ENCODE results near the gene WDR62.

WDR62 gene

DNA sequence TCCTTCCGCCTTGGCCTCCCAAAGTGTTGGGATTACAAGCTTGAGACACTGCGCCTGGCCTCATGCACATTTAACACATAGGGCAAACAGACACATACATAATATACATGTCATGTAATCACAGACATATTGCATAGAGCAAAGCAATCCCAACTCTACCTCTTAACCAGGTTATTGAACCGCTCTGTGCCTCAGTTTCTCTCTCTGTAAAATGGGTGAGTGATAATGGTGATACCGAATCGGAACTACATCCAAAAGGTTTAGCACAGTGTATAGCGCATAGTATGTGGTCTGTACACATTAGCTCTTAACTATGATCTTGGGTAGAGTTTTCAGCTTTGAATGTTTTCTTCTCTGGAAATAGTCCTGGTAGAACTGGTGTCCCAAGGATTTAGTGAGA is 89.9 kb downstream of the WDR62 start:
- DNase-seq: no peak

DNA sequence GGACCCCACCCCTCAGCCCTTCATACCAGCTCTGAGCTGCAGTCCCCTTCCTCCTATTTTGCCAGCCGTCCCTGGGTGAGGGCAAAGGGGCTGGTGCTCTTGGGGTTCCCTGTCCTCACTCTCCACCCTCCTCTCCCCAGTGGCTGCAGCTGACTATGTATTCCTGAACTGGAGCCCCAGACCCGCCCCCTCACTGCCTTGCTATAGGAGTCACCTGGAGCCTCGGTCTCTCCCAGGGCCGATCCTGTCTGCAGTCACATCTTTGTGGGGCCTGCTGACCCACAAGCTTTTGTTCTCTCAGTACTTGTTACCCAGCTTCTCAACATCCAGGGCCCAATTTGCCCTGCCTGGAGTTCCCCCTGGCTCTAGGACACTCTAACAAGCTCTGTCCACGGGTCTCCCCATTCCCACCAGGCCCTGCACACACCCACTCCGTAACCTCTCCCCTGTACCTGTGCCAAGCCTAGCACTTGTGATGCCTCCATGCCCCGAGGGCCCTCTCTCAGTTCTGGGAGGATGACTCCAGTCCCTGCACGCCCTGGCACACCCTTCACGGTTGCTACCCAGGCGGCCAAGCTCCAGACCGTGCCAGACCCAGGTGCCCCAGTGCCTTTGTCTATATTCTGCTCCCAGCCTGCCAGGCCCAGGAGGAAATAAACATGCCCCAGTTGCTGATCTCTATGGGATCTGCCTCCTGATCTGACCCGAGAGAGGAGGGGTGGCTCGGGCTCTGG is 95.1 kb downstream of the WDR62 start:
- no peak for DNase-seq

DNA sequence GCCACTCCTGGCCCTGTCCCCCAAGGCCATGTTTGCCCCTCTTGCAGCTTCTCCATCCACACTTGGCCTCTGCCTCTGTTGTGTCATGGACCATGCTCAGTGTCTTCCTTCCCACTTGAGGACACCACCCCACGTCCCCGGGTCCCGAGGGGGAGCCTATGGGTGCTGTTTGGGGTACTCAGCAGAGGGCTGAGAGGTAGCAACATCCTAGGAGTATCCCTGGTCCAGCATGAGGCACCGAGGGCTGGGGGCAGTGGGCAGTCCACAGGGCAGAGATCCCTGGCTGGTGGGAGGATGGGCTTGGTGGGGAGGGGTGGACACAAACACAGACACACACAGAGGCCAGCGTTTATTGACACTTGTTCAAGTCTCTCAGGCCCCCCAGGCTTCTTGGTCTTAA is 95.9 kb downstream of the WDR62 start:
- no peak for DNase-seq

DNA sequence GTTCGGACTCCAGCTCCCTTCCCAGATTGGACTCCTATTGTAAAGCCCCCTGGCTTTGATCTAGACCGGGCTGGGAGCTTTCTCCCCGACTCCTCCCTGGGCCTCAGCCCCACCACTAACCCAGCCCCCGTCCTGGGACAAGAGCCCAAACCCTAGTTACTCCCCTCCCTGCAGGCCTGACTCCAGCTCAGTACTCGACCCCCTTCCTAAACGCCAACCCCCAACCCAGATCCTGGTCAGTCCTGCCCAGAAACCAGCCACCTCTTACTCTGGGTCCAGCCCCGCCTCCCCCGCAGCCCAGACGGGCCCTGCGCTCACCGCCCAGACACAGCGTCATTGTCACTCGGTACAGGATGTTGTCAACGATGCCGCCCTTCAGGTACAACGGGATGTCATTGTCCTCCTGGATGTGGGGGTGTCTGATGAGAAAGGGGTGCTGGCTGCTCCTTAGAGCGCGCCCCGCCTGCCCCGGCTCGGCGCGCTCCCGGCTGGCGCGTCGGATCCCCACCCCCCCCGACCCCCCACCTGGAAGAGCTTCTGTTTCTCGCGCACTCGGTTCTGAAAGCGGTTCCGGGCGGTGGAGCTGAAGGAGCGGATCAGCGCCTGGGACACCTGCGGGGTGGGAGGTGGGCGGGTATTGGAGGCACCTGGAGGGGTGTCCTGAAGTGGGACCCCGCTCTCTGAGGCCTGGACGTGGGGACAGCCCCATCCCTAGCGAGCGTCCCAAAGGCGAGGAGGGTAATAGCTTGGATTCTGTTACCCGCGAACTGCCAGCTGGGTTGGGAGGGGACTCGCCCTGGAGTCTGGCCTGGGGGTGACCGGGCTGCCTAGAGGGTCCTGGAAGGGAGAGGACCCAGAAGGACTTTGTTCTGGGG is 96.7 kb downstream of the WDR62 start:
- no peak for DNase-seq

DNA sequence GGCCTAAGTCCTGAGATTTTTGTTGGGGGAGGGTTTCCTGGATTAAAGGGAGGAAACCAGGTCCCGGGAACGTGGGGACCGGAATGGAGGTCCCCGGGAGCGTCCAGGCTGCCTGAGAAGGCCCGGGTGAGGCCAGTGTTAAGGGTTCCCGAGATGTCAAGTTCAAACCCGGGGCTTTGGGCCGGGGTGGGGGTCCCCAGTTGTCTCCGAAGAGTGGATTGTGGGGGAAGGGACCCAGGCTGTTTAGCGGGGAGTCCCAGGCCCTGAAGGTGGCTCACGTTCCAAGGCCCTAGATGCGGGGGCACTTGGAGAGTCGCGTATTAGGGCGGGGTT is 97.3 kb downstream of the WDR62 start:
- no peak for DNase-seq

DNA sequence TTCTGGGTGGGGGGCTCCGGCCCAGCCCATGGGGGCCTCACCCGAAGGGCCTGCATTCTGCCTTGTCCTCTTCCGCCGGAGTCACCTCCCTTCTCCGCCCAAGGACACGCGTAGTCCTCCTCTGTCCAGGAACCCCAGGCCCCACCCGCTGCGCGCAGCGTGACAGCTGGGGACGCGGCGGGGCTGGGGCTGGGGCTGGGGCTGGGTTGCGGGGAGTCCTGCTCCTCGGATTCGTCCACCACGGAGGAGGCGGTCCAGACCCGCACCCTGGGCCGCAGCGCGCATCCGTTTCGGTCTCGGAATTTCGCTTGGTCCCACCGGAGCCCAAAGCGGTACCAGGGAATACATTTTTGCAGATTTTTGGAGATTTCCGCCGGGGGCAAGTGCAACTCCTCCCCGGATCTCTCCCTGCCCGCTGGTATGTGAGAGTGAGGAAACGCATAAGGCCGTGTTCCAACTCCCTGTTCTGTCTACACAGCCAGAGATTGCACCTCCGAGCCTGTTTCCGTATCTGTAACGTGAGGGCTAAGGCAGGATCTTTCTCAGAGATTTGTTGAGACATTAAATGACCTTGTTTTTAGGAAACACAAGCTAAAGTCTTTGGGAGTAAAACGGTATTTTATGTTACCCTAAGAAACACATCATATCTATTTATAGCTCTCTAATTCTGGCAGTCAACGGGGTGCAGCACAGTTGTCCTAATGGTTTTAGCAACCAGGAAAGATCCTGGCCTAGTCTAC is 97.8 kb downstream of the WDR62 start, which contains the start of gene COX7A1:
Gene COX7A1, minus strand, starts transcription at position 96 of the 740 bp plus-strand sequence. Its CDS starts 40 bp downstream, at position 56.
- DNase-seq: no peak

DNA sequence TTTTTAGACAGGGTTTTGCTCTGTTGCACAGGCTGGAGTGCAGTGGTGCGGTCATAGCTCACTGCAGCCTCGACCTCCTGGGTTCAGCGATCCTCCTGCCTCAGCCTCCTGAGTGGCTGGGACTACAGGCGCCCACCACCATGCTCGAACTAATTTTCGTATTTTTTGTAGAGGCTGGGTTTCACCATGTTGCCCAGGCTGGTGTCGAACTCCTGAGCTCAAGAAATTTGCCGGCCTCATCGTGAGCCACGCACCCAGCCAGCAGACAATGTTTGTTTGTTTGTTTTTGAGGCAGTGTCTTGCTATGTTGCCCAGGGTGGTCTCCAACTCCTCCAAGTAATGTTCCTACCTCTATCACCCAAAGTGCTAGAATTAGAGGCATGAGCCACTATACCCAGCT is 98.4 kb downstream of the WDR62 start:
- DNase-seq: no peak
